Glutamatergic neuron (in vitro differentiated cells): ENCODE data around the gene C1orf210. TPM values are rescaled to one million over a fixed set of nuclear protein-coding genes. Genes with fewer than 3 reads are reported as not detected.
A peak's percentile ranks its signal among the peaks of the same experiment; 100 is the strongest.

Source experiments
- DNase-seq: peaks from one replicate; pipeline ENCODE4 v3.0.0; 2022
- H3K27ac Mint-ChIP-seq: one replicate; pipeline ENCODE4 v1.8.0; 2020; ENCODE audit warnings: mild to moderate bottlenecking, mixed read lengths, inconsistent platforms; ENCODE audit not compliant: unreplicated experiment
- H3K27me3 Mint-ChIP-seq: one replicate; pipeline ENCODE4 v1.8.0; 2020; ENCODE audit warnings: mild to moderate bottlenecking, moderate library complexity, mixed read lengths, inconsistent platforms; ENCODE audit not compliant: unreplicated experiment
- H3K36me3 Mint-ChIP-seq: one replicate; pipeline ENCODE4 v1.8.0; 2020; ENCODE audit warnings: mild to moderate bottlenecking, mixed read lengths, inconsistent platforms; ENCODE audit not compliant: unreplicated experiment
- H3K4me1 Mint-ChIP-seq: one replicate; pipeline ENCODE4 v1.8.0; 2020; ENCODE audit warnings: mild to moderate bottlenecking, low read depth, mixed read lengths, inconsistent platforms; ENCODE audit not compliant: unreplicated experiment
- H3K4me3 Mint-ChIP-seq: one replicate; pipeline ENCODE4 v1.8.0; 2020; ENCODE audit warnings: mild to moderate bottlenecking, mixed read lengths, inconsistent platforms; ENCODE audit not compliant: unreplicated experiment
- H3K9me3 Mint-ChIP-seq: one replicate; pipeline ENCODE4 v1.8.0; 2020; ENCODE audit warnings: mild to moderate bottlenecking, moderate library complexity, mixed read lengths, inconsistent platforms; ENCODE audit not compliant: unreplicated experiment
- total RNA-seq: library from RNA; stranded (reverse); fragmentation: NEBNext Ultra II Directional; extraction: Animal tissue kit (Norgen Biotek cat#: 25700); gene quantifications from one replicate; pipeline ENCODE4 v1.2.1, GENCODE V29; 2021; ENCODE audit not compliant: unreplicated experiment
- TF ChIP-seq, protein P1 (sequence below): fragments of 200-600 bp; sonication (generic); IDR thresholded peaks from one replicate; pipeline ENCODE4 v1.5.0; 2021; ENCODE audit not compliant: partially characterized antibody, unreplicated experiment

The C1orf210 gene
- total RNA-seq, 1 donor from 2014 or later = not detected

DNA sequence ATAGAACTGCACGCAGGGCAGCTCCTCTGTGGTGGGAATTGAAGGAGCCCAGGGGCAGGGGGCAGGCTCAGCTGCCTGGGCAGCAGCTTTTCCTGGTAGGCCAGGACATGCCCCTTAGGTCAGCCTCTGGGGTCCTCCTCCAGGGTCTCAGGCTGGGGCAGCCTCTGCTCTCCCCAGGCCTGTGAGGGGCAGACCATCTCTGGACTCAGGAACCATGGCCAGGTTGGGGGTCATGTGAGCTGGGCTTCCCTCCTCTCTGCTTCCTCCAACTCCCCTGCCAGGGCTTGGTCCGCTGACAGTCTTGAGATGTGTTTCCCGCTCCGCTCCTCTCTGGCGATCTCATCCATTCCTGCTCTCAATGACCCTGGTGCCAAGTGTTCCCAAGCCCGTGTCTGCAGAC, 5.7 kb downstream of the C1orf210 start:
- no peak for DNase-seq
- Mint-ChIP-seq H3K9me3 (peaks cover 4% of the 10 kb centered on the region), H3K27ac (no peak overlapping the region), H3K36me3 (no peaks in the 10 kb centered on the region), H3K27me3 (peaks cover 10% of the 10 kb centered on the region), H3K4me3 (no peak overlapping the region), H3K4me1 (peaks cover 5% of the 10 kb centered on the region)
- TF ChIP-seq, protein P1, sequence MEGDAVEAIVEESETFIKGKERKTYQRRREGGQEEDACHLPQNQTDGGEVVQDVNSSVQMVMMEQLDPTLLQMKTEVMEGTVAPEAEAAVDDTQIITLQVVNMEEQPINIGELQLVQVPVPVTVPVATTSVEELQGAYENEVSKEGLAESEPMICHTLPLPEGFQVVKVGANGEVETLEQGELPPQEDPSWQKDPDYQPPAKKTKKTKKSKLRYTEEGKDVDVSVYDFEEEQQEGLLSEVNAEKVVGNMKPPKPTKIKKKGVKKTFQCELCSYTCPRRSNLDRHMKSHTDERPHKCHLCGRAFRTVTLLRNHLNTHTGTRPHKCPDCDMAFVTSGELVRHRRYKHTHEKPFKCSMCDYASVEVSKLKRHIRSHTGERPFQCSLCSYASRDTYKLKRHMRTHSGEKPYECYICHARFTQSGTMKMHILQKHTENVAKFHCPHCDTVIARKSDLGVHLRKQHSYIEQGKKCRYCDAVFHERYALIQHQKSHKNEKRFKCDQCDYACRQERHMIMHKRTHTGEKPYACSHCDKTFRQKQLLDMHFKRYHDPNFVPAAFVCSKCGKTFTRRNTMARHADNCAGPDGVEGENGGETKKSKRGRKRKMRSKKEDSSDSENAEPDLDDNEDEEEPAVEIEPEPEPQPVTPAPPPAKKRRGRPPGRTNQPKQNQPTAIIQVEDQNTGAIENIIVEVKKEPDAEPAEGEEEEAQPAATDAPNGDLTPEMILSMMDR = no peak

DNA sequence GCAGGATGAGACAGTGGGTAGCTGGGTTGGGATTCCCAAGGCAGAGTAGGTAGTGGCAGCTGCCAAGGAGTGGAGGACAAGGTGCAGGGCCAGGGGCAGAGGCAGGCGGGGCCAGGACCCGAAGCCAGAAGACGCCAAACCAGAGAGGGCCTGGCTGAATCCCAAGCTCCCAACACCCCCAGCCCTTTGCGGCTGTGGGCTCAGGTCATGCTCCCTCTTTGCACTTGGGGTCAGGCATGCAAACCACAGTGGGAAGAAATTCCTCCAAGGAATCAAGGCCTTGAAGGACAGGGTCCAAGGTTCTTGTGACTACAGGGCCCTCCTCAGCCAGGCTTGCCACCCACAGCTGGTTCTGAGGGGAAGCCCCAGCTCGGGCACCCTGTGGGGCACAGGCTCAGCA, 6.2 kb downstream of the C1orf210 start:
- no peak overlapping the region for H3K27ac Mint-ChIP-seq
- peaks cover 5% of the 10 kb centered on the region for H3K4me1 Mint-ChIP-seq
- no peak overlapping the region for H3K4me3 Mint-ChIP-seq
- H3K27me3 Mint-ChIP-seq = peaks cover 8% of the 10 kb centered on the region
- TF ChIP-seq, protein P1 = no peak
- DNase-seq = no peak
- H3K9me3 Mint-ChIP-seq = peaks cover 4% of the 10 kb centered on the region
- H3K36me3 Mint-ChIP-seq = no peaks in the 10 kb centered on the region

- Mint-ChIP-seq H3K4me1 (peaks cover 5% of the 10 kb centered on the region), H3K36me3 (no peaks in the 10 kb centered on the region), H3K27ac (peak overlapping the region; percentile 20), H3K27me3 (peaks cover 7% of the 10 kb centered on the region), H3K4me3 (no peak overlapping the region), H3K9me3 (peaks cover 5% of the 10 kb centered on the region)
- DNase-seq = no peak
- TF ChIP-seq, protein P1 = no peak
Observed at GRCh38 chr1:43277116-43277876, 8.1 kb downstream of the C1orf210 start.

GRCh38 chr1:43276673-43277072, 8.7 kb downstream of the C1orf210 start:
- DNase-seq = no peak
- peak overlapping the region; percentile 20 for H3K27ac Mint-ChIP-seq

More at GRCh38 chr1:43276673-43277072, 8.7 kb downstream of the C1orf210 start:
- H3K4me3 Mint-ChIP-seq = no peak overlapping the region
- H3K36me3 Mint-ChIP-seq = no peaks in the 10 kb centered on the region
- H3K27me3 Mint-ChIP-seq = peaks cover 4% of the 10 kb centered on the region
- peaks cover 5% of the 10 kb centered on the region for H3K9me3 Mint-ChIP-seq
- TF ChIP-seq, protein P1 = no peak
- H3K4me1 Mint-ChIP-seq = peaks cover 5% of the 10 kb centered on the region
